Frontal cortex (tissue), 4 donors: ENCODE results near the gene AGBL4. TPM values are rescaled to one million over a fixed set of nuclear protein-coding genes. Genes with fewer than 3 reads are reported as not detected.

ENCODE experiments used
- DNase-seq, 2 donors: peaks; one replicate each; pipeline ENCODE4 v3.0.0; 2012; ENCODE audit warnings: low spot score in 2 of 2
- FAIRE-seq: peaks from 2 replicates; lab custom pipeline; 2012; peaks lifted over from hg19 to GRCh38; lab: Jason Lieb, UNC
- total RNA-seq: library from RNA; depleted of rRNA; stranded (reverse); fragments of >200 nt; gene quantifications from one replicate; pipeline ENCODE4 v1.2.3, GENCODE V29; 2014
- donor health status: control.
- donor health status: control.
- donor health status: control.

The AGBL4 gene
- total RNA-seq, 1 donor from 2014 or later, result 3.3 TPM

- DNase-seq (no peak), FAIRE-seq (no peak)
Observed at GRCh38 chr1:48875552-48876329, 1148.0 kb downstream of the AGBL4 start.

DNA sequence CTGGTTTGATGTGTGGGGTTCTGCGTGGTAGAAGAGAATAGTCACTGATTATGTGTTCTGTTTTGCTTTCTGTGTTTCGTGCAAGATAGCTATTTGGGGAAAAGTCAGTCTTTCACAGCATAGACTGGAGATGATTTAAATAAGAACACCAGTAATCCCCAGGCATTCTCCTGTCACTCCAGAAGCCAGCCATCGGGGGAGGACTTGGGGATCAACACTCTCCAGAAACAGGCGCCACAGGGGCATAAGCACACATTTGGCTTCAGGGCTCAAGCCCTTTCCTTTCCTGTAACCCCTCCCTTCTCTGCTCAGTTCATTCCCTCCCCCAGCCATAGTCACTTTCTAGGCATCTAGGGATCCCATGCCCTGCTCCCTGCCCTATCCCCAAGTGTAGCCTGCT, 1149.8 kb downstream of the AGBL4 start:
- DNase-seq, result peak in 1 of 2 donors; percentile 8
- FAIRE-seq, result no peak

- no peak for DNase-seq
- FAIRE-seq, result no peak
Observed at GRCh38 chr1:48870596-48870995, 1153.2 kb downstream of the AGBL4 start.

- no peak for FAIRE-seq
- DNase-seq, result no peak
Observed at GRCh38 chr1:48869116-48869893, 1154.4 kb downstream of the AGBL4 start.

DNA sequence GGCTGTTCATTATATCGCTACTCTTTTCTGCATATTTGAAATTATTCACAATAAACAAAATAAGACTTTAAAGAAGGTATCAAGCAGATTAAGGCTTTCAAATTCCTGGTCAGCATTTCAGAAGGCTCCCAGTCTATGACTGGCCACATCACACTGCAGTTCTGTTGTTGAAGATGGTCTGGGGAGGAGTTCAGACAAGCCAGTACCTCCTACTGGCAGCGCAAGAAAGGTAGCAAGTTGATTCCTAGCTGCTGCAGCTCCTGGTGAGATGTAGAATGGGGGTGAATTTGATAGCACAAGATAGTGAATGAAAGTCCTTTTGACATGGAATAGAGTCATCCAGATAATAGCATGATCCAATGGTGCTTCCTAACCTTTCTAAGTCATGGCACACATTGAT, 1158.8 kb downstream of the AGBL4 start:
- FAIRE-seq (no peak), DNase-seq (no peak)

DNA sequence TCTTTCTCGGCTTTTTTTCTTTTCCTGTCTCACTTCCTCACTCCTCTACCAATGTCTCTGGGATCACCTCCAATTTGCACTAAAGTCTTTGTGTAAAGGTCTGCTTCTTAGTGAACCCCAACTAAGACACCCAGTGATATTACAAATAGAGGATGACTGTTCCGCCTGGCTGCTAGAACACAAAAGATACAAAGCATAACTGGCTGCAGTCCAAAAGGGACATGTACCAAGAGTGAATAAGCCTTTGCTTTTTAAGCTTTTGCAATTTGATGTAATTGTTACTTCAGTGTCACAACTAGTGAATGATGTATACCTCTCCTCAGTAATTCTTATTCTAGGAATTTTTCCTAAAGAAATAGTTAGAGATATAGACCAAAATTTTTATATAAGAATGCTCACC, 1164.3 kb downstream of the AGBL4 start:
- FAIRE-seq, result peak; percentile 6
- no peak for DNase-seq

GRCh38 chr1:48858200-48858920, 1165.4 kb downstream of the AGBL4 start:
- no peak for FAIRE-seq
- no peak for DNase-seq

DNA sequence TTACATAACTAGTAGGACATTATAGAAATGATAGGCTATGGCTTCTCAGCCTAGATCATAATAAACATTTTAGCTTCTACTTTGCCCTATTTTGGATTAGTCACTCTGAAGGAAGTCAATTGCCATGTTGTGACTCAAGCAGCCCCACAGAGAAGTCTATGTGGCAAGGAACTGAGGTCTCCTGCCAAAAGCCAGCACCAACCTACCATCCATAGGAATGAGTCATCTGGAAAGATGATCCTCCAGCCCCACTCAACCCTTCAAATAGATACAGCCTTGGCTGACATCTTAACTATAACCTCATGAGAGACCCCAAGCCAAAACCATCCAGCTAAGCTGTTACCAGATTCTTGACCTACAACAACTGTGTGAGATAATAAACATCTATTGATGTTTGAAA, 1170.7 kb downstream of the AGBL4 start:
- FAIRE-seq (no peak), DNase-seq (no peak)

GRCh38 chr1:48851638-48852037, 1172.1 kb downstream of the AGBL4 start:
- FAIRE-seq (no peak), DNase-seq (no peak)

DNA sequence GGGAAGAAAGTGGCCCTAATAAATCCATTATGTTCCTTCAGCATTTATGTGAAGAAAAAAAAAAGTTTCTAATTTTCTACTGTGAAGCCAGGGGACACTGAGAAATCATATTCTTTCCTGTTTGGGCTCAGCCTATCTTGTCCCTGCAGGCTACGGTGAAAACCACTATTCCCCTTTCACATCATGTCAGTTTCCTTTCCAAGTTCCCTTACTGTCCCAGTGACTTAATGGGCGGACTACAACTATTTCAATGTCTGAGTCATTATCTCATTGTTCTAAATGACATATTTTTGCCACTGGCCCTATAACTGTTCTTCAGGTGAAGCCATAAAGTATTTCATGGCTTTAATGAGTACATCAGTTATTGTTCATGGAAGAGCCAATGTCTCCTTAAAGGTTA, 1175.7 kb downstream of the AGBL4 start:
- DNase-seq (no peak), FAIRE-seq (no peak)

GRCh38 chr1:48846441-48846840, 1177.3 kb downstream of the AGBL4 start:
- no peak for FAIRE-seq
- no peak for DNase-seq

- FAIRE-seq, result no peak
Observed at GRCh38 chr1:48844187-48844586, 1179.6 kb downstream of the AGBL4 start.

DNA sequence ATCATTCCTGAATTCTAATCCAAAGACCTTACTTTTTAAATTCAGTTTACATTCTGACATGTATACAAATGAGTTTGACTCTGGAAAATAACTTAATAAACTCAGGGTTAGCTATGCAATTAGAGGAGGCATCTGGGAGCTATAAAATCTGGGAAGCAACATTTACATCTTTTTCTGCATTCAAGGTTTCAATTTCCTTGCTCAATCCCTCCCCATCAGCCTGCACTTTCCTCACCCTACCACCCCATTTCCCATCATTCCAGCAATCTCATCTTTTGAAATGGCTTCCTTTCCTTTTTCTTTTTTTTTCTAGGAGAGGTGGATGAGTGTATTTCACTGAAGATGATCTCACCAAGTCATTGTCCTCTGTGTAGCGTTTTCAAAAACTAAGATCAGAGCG, 1181.8 kb downstream of the AGBL4 start:
- DNase-seq (no peak), FAIRE-seq (no peak)

More at GRCh38 chr1:48844187-48844586, 1179.6 kb downstream of the AGBL4 start:
- DNase-seq, result no peak

DNA sequence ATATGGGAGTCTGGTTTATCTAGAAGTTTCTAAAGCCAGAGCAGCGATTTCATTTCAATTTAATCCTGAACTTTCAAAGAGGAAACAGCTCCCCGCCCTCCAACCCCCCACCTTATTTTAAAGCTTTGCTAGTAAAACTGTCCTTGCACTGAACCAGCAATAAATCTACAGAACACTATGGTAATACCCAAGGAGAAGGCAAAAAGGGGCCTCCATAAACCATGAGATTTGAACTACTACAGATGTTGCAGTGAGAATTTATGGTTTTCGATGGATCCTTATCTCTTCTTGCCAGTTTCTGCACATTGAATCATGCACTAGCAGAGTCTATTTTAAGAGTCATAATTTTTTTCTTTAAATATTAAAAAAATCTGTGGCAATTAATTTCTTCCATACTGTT, 1182.3 kb downstream of the AGBL4 start:
- DNase-seq, result no peak
- FAIRE-seq, result no peak

- no peak for DNase-seq
- FAIRE-seq, result no peak
Observed at GRCh38 chr1:48831120-48831978, 1192.4 kb downstream of the AGBL4 start.

DNA sequence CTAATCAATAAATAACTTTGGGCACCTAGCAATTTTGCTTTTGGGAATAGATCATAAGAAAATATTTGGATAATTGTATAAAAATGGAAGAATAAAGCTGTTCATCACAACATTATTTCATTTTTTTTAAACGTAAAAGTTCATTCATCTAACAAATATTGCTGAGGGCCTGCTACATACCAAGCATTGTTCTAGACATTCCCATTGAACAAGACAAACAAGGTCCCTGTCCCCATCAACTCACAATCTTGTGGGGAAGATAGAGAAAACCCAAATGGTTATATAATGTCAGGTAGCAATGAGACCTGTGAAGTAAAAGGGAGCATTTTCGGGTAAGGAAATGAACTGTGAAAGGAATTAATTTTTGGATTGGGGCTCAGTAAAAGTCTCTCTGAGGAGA, 1193.0 kb downstream of the AGBL4 start:
- DNase-seq, result no peak
- FAIRE-seq, result no peak

DNA sequence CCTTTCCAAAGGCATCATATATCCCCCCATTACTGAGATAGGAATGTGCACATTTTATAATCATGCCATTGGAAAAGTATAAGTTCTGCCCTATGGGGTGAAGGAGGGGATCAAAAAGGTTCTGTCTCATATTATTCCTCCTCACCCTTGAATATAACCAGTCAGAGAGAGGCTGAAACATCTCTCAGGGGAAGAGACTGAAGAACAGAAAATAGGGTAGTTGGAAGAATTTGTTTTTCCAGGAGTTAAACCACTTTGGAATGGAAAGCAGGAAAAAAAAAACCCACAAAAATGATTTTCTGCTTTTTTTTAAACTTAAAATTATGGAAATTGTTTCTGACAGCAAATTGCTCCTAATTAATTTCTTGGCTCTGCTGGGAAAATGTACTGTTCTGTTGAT, 1194.3 kb downstream of the AGBL4 start:
- no peak for DNase-seq
- FAIRE-seq, result no peak

GRCh38 chr1:48823168-48823567, 1200.6 kb downstream of the AGBL4 start:
- DNase-seq, result no peak
- no peak for FAIRE-seq

- no peak for FAIRE-seq
- no peak for DNase-seq
Observed at GRCh38 chr1:48820491-48820890, 1203.3 kb downstream of the AGBL4 start.
